Embryonic facial prominence (tissue), 1 donor: ENCODE measurements around the gene CLEC17A.

Experiments used
- DNase-seq: peaks from one replicate; pipeline ENCODE4 v3.0.0-alpha.2; 2016; ENCODE audit errors: extremely low spot score

Gene CLEC17A

GRCh38 chr19:14654786-14655560 is 72.1 kb downstream of the CLEC17A start:
- DNase-seq, result no peak

- DNase-seq, result no peak
These were observed 72.8 kb downstream of the CLEC17A start for GRCh38 chr19:14655726-14656125.

DNA sequence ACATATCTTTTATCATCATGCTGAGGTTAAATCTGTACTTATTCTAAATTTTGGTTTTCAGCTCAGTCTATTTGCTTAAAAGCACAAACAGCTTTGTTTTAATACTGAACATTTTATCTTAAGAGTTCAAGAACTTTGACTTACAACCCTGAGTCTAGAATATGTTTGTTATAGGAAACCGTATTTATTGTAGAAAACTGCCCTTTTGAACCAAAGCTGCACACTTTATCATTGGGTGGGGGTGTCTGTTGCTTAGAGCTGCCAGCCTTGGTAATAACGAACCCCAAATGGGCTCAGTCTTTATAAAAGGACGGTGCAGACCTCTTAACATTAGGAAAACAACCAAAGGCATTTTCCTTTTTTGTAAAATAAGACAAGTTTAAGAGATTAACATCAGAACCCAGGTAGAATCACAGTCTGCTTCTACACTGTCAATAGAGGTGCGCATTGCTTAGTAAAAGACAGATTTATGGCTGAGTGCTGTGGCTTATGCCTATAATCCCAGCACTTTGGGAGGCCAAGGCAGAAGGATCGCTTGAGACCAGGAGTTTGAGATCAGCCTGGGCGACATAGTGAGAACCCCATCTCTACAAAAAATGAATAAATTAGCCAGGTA is 77.1 kb downstream of the CLEC17A start:
- no peak for DNase-seq

DNA sequence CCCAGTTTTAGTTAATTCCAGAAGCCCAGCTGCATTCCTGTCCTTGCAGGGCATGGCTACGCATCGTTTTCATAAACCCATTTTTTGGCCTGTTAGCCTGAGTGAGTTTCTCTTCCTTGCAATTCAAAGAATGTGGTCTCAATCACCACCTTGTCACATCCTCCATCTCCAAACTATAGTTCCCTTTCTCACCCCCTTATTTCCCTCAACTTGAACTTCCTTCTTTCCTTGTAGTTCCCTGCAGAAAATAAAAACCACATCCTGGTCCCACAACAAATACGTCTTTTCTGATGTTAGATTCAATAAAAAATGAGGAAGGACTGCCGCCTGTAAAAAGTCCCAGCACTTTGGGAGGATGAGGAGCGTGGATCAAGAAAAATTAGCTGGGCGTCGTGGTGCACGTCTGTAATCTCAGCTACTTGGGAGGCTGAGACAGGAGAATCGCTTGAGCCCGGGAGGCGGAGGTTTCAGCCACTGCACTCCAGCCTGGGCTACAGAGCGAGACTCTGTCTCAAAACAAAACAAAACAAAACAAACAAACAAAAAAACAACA is 78.6 kb downstream of the CLEC17A start:
- DNase-seq, result no peak
